Measurements from ENCODE around the gene SPATA21. TPM values are rescaled to one million over a fixed set of nuclear protein-coding genes. Genes with fewer than 3 reads are reported as not detected.

Gene SPATA21, protein sequence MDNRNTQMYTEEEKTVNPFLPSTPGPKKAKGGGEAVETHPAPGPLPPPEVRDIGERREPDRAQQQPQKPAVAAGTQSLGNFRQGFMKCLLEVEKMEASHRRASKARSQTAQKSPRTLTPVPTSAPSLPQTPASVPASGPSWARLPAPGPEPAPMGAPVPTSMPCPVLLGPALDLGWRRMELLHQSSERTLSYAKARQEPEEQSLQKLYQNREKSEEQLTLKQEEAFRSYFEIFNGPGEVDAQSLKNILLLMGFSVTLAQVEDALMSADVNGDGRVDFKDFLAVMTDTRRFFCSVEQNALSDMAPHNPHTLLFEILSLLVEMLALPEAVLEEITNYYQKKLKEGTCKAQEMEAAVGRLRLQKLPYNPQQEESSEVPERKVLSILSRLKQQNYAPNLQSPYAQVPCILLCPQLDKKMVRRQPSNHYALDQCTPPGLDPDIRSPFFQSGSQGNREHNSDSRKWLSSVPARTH
- total RNA-seq (ENCODE audit: low replicate concordance): not detected in 2 replicates

GRCh38 chr1:16436946-16437474 lies at the start of gene SPATA21:
Gene SPATA21, minus strand, starts transcription at chr1:16437424. Its CDS starts 6,053 bp downstream, at chr1:16431371.

DNA sequence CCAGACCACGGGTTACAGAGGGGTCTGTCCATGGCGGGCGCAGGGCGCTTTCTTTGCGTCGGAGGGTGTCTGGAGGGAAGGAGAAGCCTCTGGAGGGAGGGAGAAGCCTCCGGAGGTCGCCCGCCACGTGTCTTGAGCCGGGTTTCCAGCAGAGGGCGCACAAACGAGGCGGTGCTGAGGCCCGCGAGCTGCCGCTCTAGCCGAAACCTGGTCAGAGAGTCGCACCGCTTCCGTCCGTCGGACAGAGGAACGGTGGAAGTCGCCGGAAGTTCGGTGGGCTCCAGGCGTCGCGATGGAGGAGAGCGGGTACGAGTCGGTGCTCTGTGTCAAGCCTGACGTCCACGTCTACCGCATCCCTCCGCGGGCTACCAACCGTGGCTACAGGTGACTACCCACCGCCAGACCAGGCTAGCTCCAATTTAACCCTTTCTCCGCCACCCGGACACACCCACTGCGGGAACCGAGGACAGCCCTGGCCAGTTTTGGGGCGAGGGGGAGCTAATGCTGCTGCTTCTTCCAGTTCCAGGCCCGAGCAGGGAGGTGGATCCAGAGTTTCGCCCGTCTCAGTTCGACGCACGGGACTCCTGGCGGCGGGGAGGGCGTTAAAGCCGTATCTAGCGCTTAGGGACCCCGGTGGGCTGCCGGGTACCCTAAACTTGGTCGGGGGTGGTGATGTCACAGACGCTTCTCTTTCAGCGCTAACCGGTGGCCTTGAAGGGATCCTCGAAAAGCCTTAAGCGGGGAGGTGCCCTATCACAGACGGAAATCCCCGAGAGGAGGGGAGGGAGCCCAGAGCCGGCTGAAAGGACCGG lies 3.5 kb upstream of the SPATA21 start, which contains the start of gene NECAP2:
NECAP2 (plus strand) TSS at position 255 of the 812 bp plus-strand sequence; CDS start at position 293, 38 bp downstream.

GRCh38 chr1:16366722-16367257 lies 70.4 kb downstream of the SPATA21 start, which contains the start of gene SZRD1:
Gene SZRD1, plus strand, starts transcription at chr1:16367242. Its CDS starts 16 bp downstream, at chr1:16367258.

GRCh38 chr1:16351994-16352841 lies 85.0 kb downstream of the SPATA21 start, which contains the start of gene FBXO42:
Gene FBXO42, minus strand, starts transcription at chr1:16352480. Its CDS starts 37,062 bp downstream, at chr1:16315418.

Other genes with a start within 250 kb of the SPATA21 start
- gene ARHGEF19, start 224.8 kb downstream of the SPATA21 start, total RNA-seq (ENCODE audit: low replicate concordance): 4.3 and 5.5 TPM in 2 replicates
- 9.0 and 10.9 TPM in 2 replicates for gene CPLANE2, start 200.2 kb downstream of the SPATA21 start, total RNA-seq (ENCODE audit: low replicate concordance)
- gene FBXO42, start 84.9 kb downstream of the SPATA21 start, total RNA-seq (ENCODE audit: low replicate concordance): 7.6 and 8.4 TPM in 2 replicates
- gene SZRD1, start 70.2 kb downstream of the SPATA21 start, total RNA-seq (ENCODE audit: low replicate concordance): 10.9 and 27.5 TPM in 2 replicates
- 105 and 155 TPM in 2 replicates for gene NECAP2, start 3.3 kb upstream of the SPATA21 start, total RNA-seq (ENCODE audit: low replicate concordance)
- gene RNU1-1, start 76.9 kb upstream of the SPATA21 start, total RNA-seq (ENCODE audit: low replicate concordance): 2,564 and 3,022 TPM in 2 replicates
- 21.3 and 36.2 TPM in 2 replicates for gene NBPF1, start 176.1 kb upstream of the SPATA21 start, total RNA-seq (ENCODE audit: low replicate concordance)
- 2,564 and 3,022 TPM in 2 replicates for gene RNU1-3, start 229.5 kb upstream of the SPATA21 start, total RNA-seq (ENCODE audit: low replicate concordance)